H1 (cell line): Measurements from ENCODE around the gene NEUROD6. TPM values are rescaled to one million over a fixed set of nuclear protein-coding genes. Genes with fewer than 3 reads are reported as not detected.

Source experiments
- CTCF ChIA-PET: fragments of 300-600 bp; sonication (Branson Sonifier 250); formaldehyde crosslinking; loops from one replicate; lab custom pipeline; 2021; ENCODE audit not compliant: partially characterized antibody; lab: Charles Lee
- POLR2A ChIA-PET: fragments of 300-600 bp; sonication (Branson Sonifier 250); formaldehyde crosslinking; loops from one replicate; lab custom pipeline; 2021; ENCODE audit warnings: inconsistent platforms; ENCODE audit not compliant: partially characterized antibody; lab: Charles Lee
- DNase-seq, 2 experiments: peaks; one replicate each; pipeline versions ENCODE4 v3.0.0 to v3.0.0-alpha.2; 2010 to 2022; ENCODE audit warnings: low spot score in 2 of 2, low read depth in 1 of 2, mixed read lengths in 1 of 2
- FAIRE-seq: peaks from 2 replicates; lab custom pipeline; 2011; peaks lifted over from hg19 to GRCh38; lab: Jason Lieb, UNC
- H2AFZ ChIP-seq: 2 replicates; pipeline ENCODE4 v1.8.1; 2012; ENCODE audit warnings: low read length, inconsistent platforms
- H2AK5ac ChIP-seq: 2 replicates; pipeline ENCODE4 v1.6.1; 2013; ENCODE audit warnings: low read depth, low read length
- H2BK120ac ChIP-seq: replicated peaks from 2 replicates; pipeline ENCODE3; 2013; ENCODE audit warnings: low read depth, low read length, inconsistent platforms
- H2BK12ac ChIP-seq: 2 replicates; pipeline ENCODE4 v1.6.1; 2013; ENCODE audit warnings: low read depth, low read length
- H2BK15ac ChIP-seq: 2 replicates; pipeline ENCODE4 v1.6.1; 2013; ENCODE audit warnings: low read length
- H2BK20ac ChIP-seq: 2 replicates; pipeline ENCODE4 v1.6.1; 2013; ENCODE audit warnings: low read length
- H2BK5ac ChIP-seq: 2 replicates; pipeline ENCODE4 v1.6.1; 2013; ENCODE audit warnings: low read depth, low read length
- H3K14ac ChIP-seq: 2 replicates; pipeline ENCODE4 v1.6.1; 2013; ENCODE audit warnings: inconsistent platforms; ENCODE audit not compliant: insufficient read length
- H3K18ac ChIP-seq: 2 replicates; pipeline ENCODE4 v1.6.1; 2013; ENCODE audit warnings: low read length; ENCODE audit errors: extremely low read depth
- H3K23ac ChIP-seq: 2 replicates; pipeline ENCODE4 v1.6.1; 2013; ENCODE audit warnings: inconsistent platforms; ENCODE audit not compliant: insufficient read length
- H3K23me2 ChIP-seq: 2 replicates; pipeline ENCODE4 v1.6.1; 2013; ENCODE audit warnings: low read depth, low read length
- H3K27ac ChIP-seq: 2 replicates; pipeline ENCODE4 v1.6.1; 2011; ENCODE audit warnings: low read depth, low read length, inconsistent platforms
- H3K27me3 ChIP-seq, 4 experiments: replicated peaks in 1 of 4; 1 replicate in 1 of 4; 2 replicates in 3 of 4; pipeline versions ENCODE4 v1.6.1 to v1.8.1; 2011 to 2013; ENCODE audit warnings: low read length in 3 of 4, mild to moderate bottlenecking in 3 of 4, inconsistent platforms in 2 of 4, mixed read lengths in 2 of 4, moderate library complexity in 1 of 4; ENCODE audit not compliant: control insufficient read depth in 3 of 4, insufficient read depth in 3 of 4; ENCODE audit errors: extremely low read depth in 1 of 4
- H3K36me3 ChIP-seq, 4 experiments: 2 replicates each; pipeline versions ENCODE4 v1.6.1 to v1.8.1; 2011 to 2013; ENCODE audit warnings: mild to moderate bottlenecking in 4 of 4, low read length in 3 of 4, moderate library complexity in 2 of 4, control low read depth in 1 of 4, inconsistent platforms in 1 of 4; ENCODE audit not compliant: insufficient read depth in 4 of 4, control insufficient read depth in 2 of 4
- H3K4ac ChIP-seq: replicated peaks from 2 replicates; pipeline ENCODE3; 2013; ENCODE audit warnings: low read length, low read depth, mixed read lengths, inconsistent platforms; ENCODE audit not compliant: insufficient read length
- H3K4me1 ChIP-seq, 4 experiments: replicated peaks in 1 of 4; 1 replicate in 1 of 4; 2 replicates in 3 of 4; pipeline versions ENCODE4 v1.6.1 to v1.8.1; 2011 to 2013; ENCODE audit warnings: low read length in 3 of 4, inconsistent platforms in 2 of 4, mixed read lengths in 1 of 4; ENCODE audit not compliant: insufficient read depth in 4 of 4, control insufficient read depth in 3 of 4
- H3K4me2 ChIP-seq, 2 experiments: 2 replicates each; pipeline versions ENCODE4 v1.6.1 to v1.8.1; 2011 to 2013; ENCODE audit warnings: low read depth in 2 of 2, low read length in 2 of 2, control low read depth in 1 of 2, inconsistent platforms in 1 of 2, mild to moderate bottlenecking in 1 of 2; ENCODE audit not compliant: insufficient read depth in 1 of 2
- H3K4me3 ChIP-seq, 4 experiments: fragments of 200-600, 300-600 bp in 1 of 4; sonication (generic), shearing (Covaris generic), sonication (Bioruptor Twin) in 1 of 4; 2 replicates each; pipeline versions ENCODE4 v1.5.1 to v1.8.1; 2011 to 2016; ENCODE audit warnings: low read length in 4 of 4, low read depth in 3 of 4, control low read depth in 2 of 4, inconsistent platforms in 2 of 4, mild to moderate bottlenecking in 2 of 4, mixed read lengths in 1 of 4, moderate library complexity in 1 of 4; ENCODE audit not compliant: insufficient read depth in 2 of 4; ENCODE audit errors: extremely low read depth in 1 of 4
- H3K56ac ChIP-seq: replicated peaks from 2 replicates; pipeline ENCODE3; 2013; ENCODE audit warnings: low read depth, mild to moderate bottlenecking, mixed read lengths, low read length, inconsistent platforms; ENCODE audit not compliant: insufficient read length
- H3K79me1 ChIP-seq: 2 replicates; pipeline ENCODE4 v1.6.1; 2013; ENCODE audit warnings: low read depth, low read length, control low read depth
- H3K79me2 ChIP-seq, 2 experiments: 2 replicates each; pipeline versions ENCODE4 v1.6.1 to v1.8.1; 2012 to 2013; ENCODE audit warnings: low read length in 2 of 2, mild to moderate bottlenecking in 2 of 2, inconsistent platforms in 1 of 2; ENCODE audit not compliant: insufficient read depth in 2 of 2, control insufficient read depth in 1 of 2
- H3K9ac ChIP-seq, 4 experiments: replicated peaks in 1 of 4; 1 replicate in 1 of 4; 2 replicates in 3 of 4; pipeline versions ENCODE4 v1.6.1 to v1.8.1; 2011 to 2013; ENCODE audit warnings: low read depth in 3 of 4, low read length in 3 of 4, control low read depth in 2 of 4, mild to moderate bottlenecking in 2 of 4, moderate library complexity in 2 of 4, inconsistent platforms in 1 of 4; ENCODE audit errors: extremely low read depth in 1 of 4
- H3K9me3 ChIP-seq, 2 experiments: 2 replicates each; pipeline versions ENCODE4 v1.6.1 to v1.8.1; 2012 to 2013; ENCODE audit warnings: mild to moderate bottlenecking in 2 of 2, moderate library complexity in 2 of 2, control low read depth in 1 of 2, inconsistent platforms in 1 of 2, low read depth in 1 of 2, low read length in 1 of 2, mixed read lengths in 1 of 2; ENCODE audit not compliant: insufficient read depth in 2 of 2
- H4K20me1 ChIP-seq, 2 experiments: replicated peaks in 1 of 2; 2 replicates each; pipeline versions ENCODE3 to v1.8.1; 2011 to 2013; ENCODE audit warnings: inconsistent platforms in 2 of 2, low read length in 2 of 2, mild to moderate bottlenecking in 1 of 2; ENCODE audit not compliant: insufficient read depth in 2 of 2, control insufficient read depth in 1 of 2
- H4K5ac ChIP-seq: 2 replicates; pipeline ENCODE4 v1.6.1; 2013; ENCODE audit warnings: low read length, low read depth, mixed read lengths, inconsistent platforms; ENCODE audit not compliant: insufficient read length
- H4K8ac ChIP-seq: 2 replicates; pipeline ENCODE4 v1.8.0; 2013; ENCODE audit warnings: mild to moderate bottlenecking, moderate library complexity, low read length, inconsistent platforms; ENCODE audit not compliant: insufficient read depth; ENCODE audit errors: extremely low read depth
- H4K91ac ChIP-seq: replicated peaks from 2 replicates; pipeline ENCODE3; 2013; ENCODE audit warnings: low read length, mixed read lengths, inconsistent platforms; ENCODE audit not compliant: insufficient read length
- RNF2 ChIP-seq: fragments of 200-900, 300-1000 bp; sonication (generic); IDR thresholded peaks from 2 replicates; pipeline ENCODE4 v1.7.1; 2016; ENCODE audit warnings: borderline replicate concordance, low read depth, mild to moderate bottlenecking, antibody characterized with exemption, low read length; ENCODE audit not compliant: poor library complexity, severe bottlenecking; ENCODE audit errors: missing control alignments
- SIN3A ChIP-seq, 2 experiments: IDR thresholded peaks in 1 of 2; conservative IDR thresholded peaks in 1 of 2; 2 replicates each; pipeline ENCODE4 v1.6.1; 2011 to 2012; ENCODE audit warnings: low read length in 2 of 2, improper control_type of control experiment in 1 of 2, low read depth in 1 of 2, mild to moderate bottlenecking in 1 of 2
- SIRT6 ChIP-seq: IDR thresholded peaks from one replicate; pipeline ENCODE4 v1.7.1; 2012; ENCODE audit warnings: low read length, inconsistent platforms
- WGBS, 2 experiments: shearing (Covaris generic) in 1 of 2; methylation state at CpG; one replicate each; pipeline versions ENCODE4 v1.1.6 to v1.1.7; 2013 to 2015; ENCODE audit warnings: low lambda C conversion rate in 2 of 2, mixed read lengths in 2 of 2, inconsistent platforms in 1 of 2, low coverage in 1 of 2, missing lambda C conversion rate in 1 of 2; ENCODE audit not compliant: insufficient replicate concordance in 2 of 2, insufficient coverage in 1 of 2, insufficient read length in 1 of 2; ENCODE audit errors: extremely low coverage in 1 of 2, missing lambda C conversion rate in 1 of 2; 5-methylcytosine and 5-hydroxymethylcytosine counted together
- polyA plus RNA-seq, 7 experiments: library from polyadenylated mRNA; depleted of rRNA in 3 of 7; stranded (reverse) in 5 of 7; unstranded in 2 of 7; fragments of >200 nt in 5 of 7; fragments of 200-250 nt in 2 of 7; gene quantifications; 1 replicate in 5 of 7; 2 replicates in 1 of 7; 4 replicates in 1 of 7; pipeline versions ENCODE4 v1.2.1 to v1.2.3, GENCODE V29; 2011 to 2013; ENCODE audit warnings: missing spikeins in 2 of 7, mixed read lengths in 2 of 7
- total RNA-seq: library from RNA; stranded (reverse); fragmentation: NEBNext Ultra II Directional; extraction: Animal tissue kit (Norgen Biotek cat#: 25700); gene quantifications from 2 replicates; pipeline ENCODE4 v1.2.1, GENCODE V29; 2021

Gene NEUROD6
- total and polyA plus RNA-seq, 2 of the 8 experiments (the other 6 are each of a cell fraction or from before 2014, with no cell fraction given) = not detected

GRCh38 chr7:31337002-31337565 lies 3.4 kb downstream of the NEUROD6 start:
- no peak overlapping the region for H2BK20ac ChIP-seq
- peaks cover 6% of the 10 kb centered on the region for H3K23me2 ChIP-seq
- H2BK12ac ChIP-seq = no peak overlapping the region
- no peak overlapping the region for H3K27ac ChIP-seq
- peaks cover 7 to 30% (median 18%) of the 10 kb centered on the region in 4 experiments; a peak in 6 of 7 replicates for H3K27me3 ChIP-seq
- no peaks in the 10 kb centered on the region for H3K4me1 ChIP-seq
- no peaks in the 10 kb centered on the region for H3K79me2 ChIP-seq
- H4K91ac ChIP-seq = no peak overlapping the region
- no peak overlapping the region for H3K23ac ChIP-seq
- FAIRE-seq (peak; percentile 19), DNase-seq (no peak)
- H4K20me1 ChIP-seq = no peaks in the 10 kb centered on the region
- no peak overlapping the region for H3K14ac ChIP-seq
- H2BK120ac ChIP-seq = no peak overlapping the region
- H3K4me3 ChIP-seq = peak overlapping the region; percentile 37 to 63 (median 48); a peak in 7 of 8 replicates
- no peaks in the 10 kb centered on the region for H3K36me3 ChIP-seq
- POLR2A ChIA-PET = no interaction called here
- H2BK15ac ChIP-seq = no peak overlapping the region
- no peak overlapping the region for H2BK5ac ChIP-seq
- no peak overlapping the region for H2AK5ac ChIP-seq
- H4K8ac ChIP-seq = no peak overlapping the region
- H3K4ac ChIP-seq = no peak overlapping the region
- no peak overlapping the region for H3K56ac ChIP-seq
- H3K9ac ChIP-seq = peak overlapping the region in 2 of 4 experiments; percentile 25 to 52; a peak in 2 of 7 replicates
- H4K5ac ChIP-seq = no peak overlapping the region
- WGBS, 2 experiments = 79% methylated on average over 9 of the region's 9 CpGs; no CpG with 5 or more reads in 1 of the 2 experiments
- no peaks in the 10 kb centered on the region for H3K79me1 ChIP-seq
- CTCF ChIA-PET = interaction anchor here (0.5 to 3.6 kb wide), 22 partner anchors 9 to 297 kb away, joined by 3 to 39 read pairs (median 4); no protein-coding TSS in a partner anchor
- H3K4me2 ChIP-seq = peak overlapping the region; percentile 44 to 89
- H2AFZ ChIP-seq = no peak overlapping the region; the same call in 1 of the 2 replicates
- no peaks in the 10 kb centered on the region for H3K9me3 ChIP-seq
- 0 out of 2 replicates have a peak overlapping the region, but pooled peaks have one; percentile 81 for H3K18ac ChIP-seq
- TF ChIP-seq SIN3A (conservative IDR thresholded peaks at IDR 0.05 in 1 of 2, IDR thresholded peaks at IDR 0.05 in 1 of 2; ENCODE audit: low read depth in 1 of 2, low read length in 2 of 2) = no peak
- TF ChIP-seq SIRT6 = no peak
- no peak for TF ChIP-seq RNF2
